ENCODE measurements around the gene MCCC1.
"Not testable (repeated sequence)": the region's sequence is repeated elsewhere in the genome, so short reads cannot be mapped to it uniquely, and the experiment has no call there.

MCCC1 gene

GRCh38 chr3:183099026-183099837 is at the start of gene MCCC1:
MCCC1 (minus strand) TSS chr3:183099496; CDS start chr3:183099440, 56 bp downstream.
- peak; percentile 95 for DNase-seq

- no peak for DNase-seq
Measured at GRCh38 chr3:183148056-183148455, 48.8 kb upstream of the MCCC1 start.

GRCh38 chr3:183144363-183144762 is 45.1 kb upstream of the MCCC1 start:
- no peak for DNase-seq

- no peak for DNase-seq
Measured at GRCh38 chr3:183142199-183142598, 42.9 kb upstream of the MCCC1 start.

GRCh38 chr3:183134844-183135243 is 35.5 kb upstream of the MCCC1 start:
- no peak for DNase-seq

GRCh38 chr3:183132409-183132808 is 33.1 kb upstream of the MCCC1 start:
- DNase-seq: no peak

GRCh38 chr3:183131735-183132134 is 32.4 kb upstream of the MCCC1 start:
- DNase-seq: no peak

- no peak for DNase-seq
Measured at GRCh38 chr3:183131186-183131725, 32.0 kb upstream of the MCCC1 start.

GRCh38 chr3:183129243-183129642 is 29.9 kb upstream of the MCCC1 start:
- DNase-seq: no peak

GRCh38 chr3:183128709-183129108 is 29.4 kb upstream of the MCCC1 start:
- no peak for DNase-seq

- no peak for DNase-seq
Measured at GRCh38 chr3:183123891-183124290, 24.6 kb upstream of the MCCC1 start.

GRCh38 chr3:183122257-183122932 is 23.1 kb upstream of the MCCC1 start:
- peak; percentile 76 for DNase-seq

GRCh38 chr3:183120538-183121215 is 21.4 kb upstream of the MCCC1 start:
- DNase-seq: no peak

- no peak for DNase-seq
Measured at GRCh38 chr3:183117056-183117455, 17.8 kb upstream of the MCCC1 start.

GRCh38 chr3:183116025-183116614 is 16.8 kb upstream of the MCCC1 start:
- peak; percentile 99 for DNase-seq

GRCh38 chr3:183114384-183115178 is 15.3 kb upstream of the MCCC1 start:
- peak; percentile 47 for DNase-seq

- DNase-seq: not testable (repeated sequence)
Measured at GRCh38 chr3:183109847-183110246, 10.6 kb upstream of the MCCC1 start.

GRCh38 chr3:183108470-183108869 is 9.2 kb upstream of the MCCC1 start:
- DNase-seq: no peak

GRCh38 chr3:183108001-183108449 is 8.7 kb upstream of the MCCC1 start:
- no peak for DNase-seq

GRCh38 chr3:183107372-183107771 is 8.1 kb upstream of the MCCC1 start:
- DNase-seq: not testable (repeated sequence)

- DNase-seq: no peak
Measured at GRCh38 chr3:183106635-183107034, 7.3 kb upstream of the MCCC1 start.

GRCh38 chr3:183103950-183104349 is 4.7 kb upstream of the MCCC1 start:
- DNase-seq: not testable (repeated sequence)
